Measurements from ENCODE around the gene IRAK1BP1.

IRAK1BP1 gene

DNA sequence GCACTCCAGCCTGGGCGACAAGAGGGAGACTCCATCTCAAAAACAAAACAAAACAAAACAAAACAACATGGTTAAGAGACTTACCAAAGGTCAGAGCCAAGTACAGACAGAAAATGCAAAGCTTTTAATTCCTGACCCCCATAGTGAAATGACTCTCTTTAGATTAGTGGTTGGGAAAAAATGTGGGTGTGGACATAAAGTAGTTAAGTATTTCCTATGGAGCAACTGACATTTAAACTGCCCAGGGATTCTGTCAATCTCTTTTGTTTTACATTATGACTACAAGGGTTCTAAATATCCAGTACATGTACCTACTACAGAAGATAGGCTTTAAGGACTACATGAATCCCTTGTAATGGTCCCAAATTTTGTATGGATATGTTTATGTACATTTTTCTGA lies 75.1 kb downstream of the IRAK1BP1 start:
- Histone ChIP-seq H3K27ac (ENCODE audit: low read length) (no peak overlapping the region), H3K9ac (ENCODE audit: low read depth, low read length) (no peak overlapping the region), H3K27me3 (ENCODE audit: insufficient read depth, low read length) (no peaks in the 10 kb centered on the region), H3K4me3 (ENCODE audit: low read length) (no peak overlapping the region), H3K36me3 (ENCODE audit: insufficient read depth, low read depth, low read length) (peaks cover 95% of the 10 kb centered on the region), H3K9me3 (ENCODE audit: insufficient read depth, low read depth, low read length) (no peaks in the 10 kb centered on the region), H3K4me1 (ENCODE audit: insufficient read depth, low read length) (no peaks in the 10 kb centered on the region)

DNA sequence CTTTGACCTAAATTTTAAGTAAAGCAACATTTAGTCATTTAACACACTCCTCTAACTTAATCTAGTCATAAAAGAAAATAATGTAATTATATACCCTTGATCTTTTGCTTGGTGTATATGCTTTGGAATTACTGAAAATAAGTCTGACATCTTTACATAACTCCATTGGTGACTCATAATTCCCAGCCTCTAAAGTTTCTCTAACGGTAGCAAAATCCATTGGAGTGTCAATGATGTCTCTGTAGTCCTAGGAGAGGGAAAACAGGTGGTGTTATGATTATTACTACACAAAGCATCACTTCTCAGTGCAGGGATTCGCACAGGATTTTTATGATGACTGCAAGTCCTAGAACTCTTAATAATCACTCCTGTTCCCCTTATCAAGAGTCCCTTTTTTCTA lies 80.2 kb downstream of the IRAK1BP1 start:
- Histone ChIP-seq H3K36me3 (ENCODE audit: insufficient read depth, low read depth, low read length) (peaks cover 100% of the 10 kb centered on the region), H3K27me3 (ENCODE audit: insufficient read depth, low read length) (no peaks in the 10 kb centered on the region), H3K9me3 (ENCODE audit: insufficient read depth, low read depth, low read length) (peaks cover 24% of the 10 kb centered on the region), H3K27ac (ENCODE audit: low read length) (no peak overlapping the region), H3K4me1 (ENCODE audit: insufficient read depth, low read length) (no peaks in the 10 kb centered on the region), H3K4me3 (ENCODE audit: low read length) (no peak overlapping the region), H3K9ac (ENCODE audit: low read depth, low read length) (no peak overlapping the region)

DNA sequence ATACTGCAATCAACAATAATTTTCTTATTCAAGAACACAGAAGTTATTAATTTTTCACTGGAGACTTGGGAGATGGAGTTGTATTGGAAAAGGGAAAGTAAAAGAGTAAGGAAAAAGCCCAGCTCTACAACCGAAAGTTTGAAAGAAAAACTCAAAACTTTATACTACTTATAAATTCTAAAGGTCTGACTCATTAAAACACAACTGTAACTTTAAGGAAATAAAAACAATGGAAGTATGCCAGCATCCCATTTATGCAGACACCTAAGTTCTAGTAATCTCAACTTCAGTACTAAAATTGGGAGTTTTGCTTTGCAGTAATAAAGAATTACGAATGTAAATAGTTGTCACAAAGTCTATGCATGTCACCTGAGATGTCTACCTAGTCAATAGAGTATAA lies 80.6 kb downstream of the IRAK1BP1 start:
- Histone ChIP-seq H3K36me3 (ENCODE audit: insufficient read depth, low read depth, low read length) (peaks cover 100% of the 10 kb centered on the region), H3K4me3 (ENCODE audit: low read length) (no peak overlapping the region), H3K27ac (ENCODE audit: low read length) (no peak overlapping the region), H3K9me3 (ENCODE audit: insufficient read depth, low read depth, low read length) (peaks cover 27% of the 10 kb centered on the region), H3K27me3 (ENCODE audit: insufficient read depth, low read length) (no peaks in the 10 kb centered on the region), H3K4me1 (ENCODE audit: insufficient read depth, low read length) (no peaks in the 10 kb centered on the region), H3K9ac (ENCODE audit: low read depth, low read length) (no peak overlapping the region)

DNA sequence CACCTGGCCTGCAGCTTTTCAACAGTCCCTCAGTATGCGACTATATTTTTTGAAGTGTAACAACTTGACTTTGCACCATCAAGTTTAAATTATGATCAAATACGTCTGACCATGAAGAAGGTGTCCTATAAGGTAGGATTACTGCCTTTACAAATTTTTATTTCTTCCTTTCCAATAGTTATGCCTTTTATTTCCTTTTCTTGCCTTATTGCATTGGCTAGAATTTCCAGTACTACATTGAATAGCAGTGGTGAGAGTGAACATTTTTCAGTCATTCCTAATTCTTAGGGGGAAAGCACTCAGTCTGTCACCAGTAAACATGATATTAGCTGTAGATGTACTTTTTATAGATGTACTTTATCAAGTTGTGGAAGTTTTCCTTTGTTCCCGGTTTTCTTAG lies 81.4 kb downstream of the IRAK1BP1 start:
- Histone ChIP-seq H3K27ac (ENCODE audit: low read length) (no peak overlapping the region), H3K4me1 (ENCODE audit: insufficient read depth, low read length) (no peaks in the 10 kb centered on the region), H3K9ac (ENCODE audit: low read depth, low read length) (no peak overlapping the region), H3K9me3 (ENCODE audit: insufficient read depth, low read depth, low read length) (peaks cover 27% of the 10 kb centered on the region), H3K36me3 (ENCODE audit: insufficient read depth, low read depth, low read length) (peaks cover 100% of the 10 kb centered on the region), H3K4me3 (ENCODE audit: low read length) (no peak overlapping the region), H3K27me3 (ENCODE audit: insufficient read depth, low read length) (no peaks in the 10 kb centered on the region)

DNA sequence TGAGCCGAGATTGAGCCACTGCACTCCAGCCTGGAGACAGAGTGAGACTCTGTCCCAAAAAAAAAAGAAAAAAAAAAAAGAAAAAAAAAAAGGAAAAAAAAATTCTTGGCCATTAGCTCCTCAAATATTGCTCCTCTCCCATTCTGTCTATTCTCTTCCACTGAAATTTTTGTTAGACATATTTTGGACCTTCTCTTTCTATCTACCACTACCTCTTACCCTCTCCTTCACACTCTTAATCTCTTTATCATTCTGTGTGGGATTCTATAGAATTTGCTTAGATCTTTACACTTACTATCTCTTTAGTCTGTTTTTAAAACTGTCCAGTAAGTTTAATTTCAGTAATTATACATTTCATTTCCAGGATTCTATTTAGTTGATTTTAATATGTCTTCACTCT lies 85.0 kb downstream of the IRAK1BP1 start:
- H3K4me1 ChIP-seq (ENCODE audit: insufficient read depth, low read length) = peaks cover 8% of the 10 kb centered on the region; the same call in 1 of the 2 replicates
- H3K36me3 ChIP-seq (ENCODE audit: insufficient read depth, low read depth, low read length) = peaks cover 100% of the 10 kb centered on the region
- H3K27ac ChIP-seq (ENCODE audit: low read length) = no peak overlapping the region
- H3K9ac ChIP-seq (ENCODE audit: low read depth, low read length) = no peak overlapping the region
- H3K4me3 ChIP-seq (ENCODE audit: low read length) = no peak overlapping the region
- H3K9me3 ChIP-seq (ENCODE audit: insufficient read depth, low read depth, low read length) = peaks cover 27% of the 10 kb centered on the region
- H3K27me3 ChIP-seq (ENCODE audit: insufficient read depth, low read length) = no peaks in the 10 kb centered on the region

All from iPS-20b (cell line).